Measurements from ENCODE around the gene TFAP2A. TPM values are rescaled to one million over a fixed set of nuclear protein-coding genes. Genes with fewer than 3 reads are reported as not detected.

Gene TFAP2A
- total RNA-seq, 1 donor from 2014 or later, result 0.39 TPM

DNA sequence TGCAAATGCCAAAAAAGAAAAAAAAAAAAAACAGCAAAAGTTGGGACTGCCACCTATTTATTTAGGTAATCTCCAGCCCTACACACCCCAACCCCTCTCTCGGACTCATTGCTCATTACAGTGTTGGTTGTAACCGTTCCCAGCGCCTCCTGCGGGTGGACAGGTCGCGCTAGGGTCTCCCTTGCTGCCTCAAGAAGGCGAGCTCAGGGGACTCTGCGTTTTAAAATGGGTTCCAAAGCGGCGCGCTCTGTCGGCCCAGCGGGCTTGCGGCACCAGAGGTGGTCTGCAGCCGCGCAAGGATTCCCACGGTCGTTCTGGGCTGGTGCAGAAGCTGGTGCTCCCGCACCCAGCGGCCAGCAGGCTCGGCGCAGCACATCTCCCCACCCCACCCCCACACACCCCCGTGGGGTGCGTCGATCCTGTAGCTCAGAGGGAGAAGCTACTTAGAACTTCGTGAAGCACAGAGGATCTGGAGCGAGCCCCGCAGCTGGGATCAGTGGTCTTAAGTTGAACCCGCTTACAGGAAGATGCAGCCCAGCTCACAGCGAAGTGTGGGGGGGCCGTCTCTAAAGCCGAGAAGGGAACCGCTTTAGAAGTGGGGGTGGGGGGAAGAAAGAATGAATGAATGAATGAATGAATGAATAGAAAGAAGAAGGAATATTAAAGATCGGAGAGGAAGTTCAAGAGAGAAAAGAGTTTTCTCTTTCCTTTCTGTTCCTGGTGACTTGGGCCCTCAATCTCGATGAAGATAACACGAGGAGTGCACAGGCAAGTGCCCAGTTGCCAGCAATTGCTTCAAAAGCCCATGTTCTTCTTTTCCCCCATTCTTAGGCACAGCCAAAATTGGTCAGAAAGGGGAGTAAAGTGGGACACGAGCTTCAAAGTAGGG, 780 bp downstream of the TFAP2A start:
- peaks cover 4% of the 10 kb centered on the region for H3K9me3 Mint-ChIP-seq
- peaks cover 87% of the 10 kb centered on the region for H3K27me3 Mint-ChIP-seq (ENCODE audit: insufficient read depth, low read depth)
- no peak overlapping the region for H2AFZ ChIP-seq (replicated peaks)
- peak overlapping the region; percentile 82 for H3K4me3 Mint-ChIP-seq
- DNase-seq (ENCODE audit: low spot score), result peak; percentile 78
- H3K9me3 ChIP-seq (ENCODE audit: low read depth), result no peaks in the 10 kb centered on the region
- H3K36me3 Mint-ChIP-seq, result no peaks in the 10 kb centered on the region
- no peaks in the 10 kb centered on the region for H3K79me2 ChIP-seq (ENCODE audit: low read depth)
- H3K27ac ChIP-seq, result no peak overlapping the region
- H3K27ac Mint-ChIP-seq, result no peak overlapping the region
- H3F3A ChIP-seq (ENCODE audit: low read depth), result peaks cover 50% of the 10 kb centered on the region
- TF ChIP-seq EZH2phosphoT487 (IDR thresholded peaks at IDR 0.05) (peak; percentile 69), EZH2 (IDR thresholded peaks at IDR 0.05) (peak; percentile 84), CTCF (IDR thresholded peaks at IDR 0.05) (peak; percentile 44)
- peak overlapping the region; percentile 57 for H3K4me3 ChIP-seq
- H3K4me2 ChIP-seq, result peak overlapping the region; percentile 91
- H3K4me1 Mint-ChIP-seq, result peaks cover 54% of the 10 kb centered on the region
- peaks cover 59% of the 10 kb centered on the region for H3K4me1 ChIP-seq
- H3K27me3 ChIP-seq, result peaks cover 100% of the 10 kb centered on the region
- H3K36me3 ChIP-seq, result no peaks in the 10 kb centered on the region
- peaks cover 88% of the 10 kb centered on the region for H4K20me1 ChIP-seq (ENCODE audit: low read depth)
- no peak overlapping the region for H3K9ac ChIP-seq

DNA sequence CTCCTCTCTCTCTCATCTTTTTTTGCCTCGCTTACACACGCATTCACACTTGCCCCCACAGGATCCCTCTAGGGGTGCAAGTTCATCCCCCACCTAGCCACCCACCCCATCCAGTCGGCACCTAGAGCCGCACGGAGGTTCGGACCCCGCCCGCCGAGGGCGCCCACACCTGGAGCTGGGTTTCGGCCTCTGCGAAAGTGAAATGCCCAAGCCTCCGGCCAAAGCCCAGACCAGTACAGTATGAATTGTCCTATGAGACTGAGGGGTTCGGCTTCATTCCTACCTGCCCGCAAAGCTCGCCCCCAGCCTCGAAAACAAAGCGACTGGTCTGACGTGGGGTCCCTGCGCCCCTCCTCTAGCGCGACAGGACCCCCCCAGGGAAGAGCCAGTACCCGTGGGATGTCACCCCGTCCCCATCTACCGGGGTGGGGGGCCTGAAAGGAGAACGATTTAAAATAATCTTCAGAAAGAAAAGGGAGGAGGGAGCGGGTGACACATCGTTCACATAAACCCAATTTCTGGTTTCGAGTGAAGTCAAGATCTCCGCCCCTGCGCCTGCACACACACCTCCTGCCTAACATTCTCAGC, 1.5 kb downstream of the TFAP2A start:
- H3K36me3 Mint-ChIP-seq, result no peaks in the 10 kb centered on the region
- Histone ChIP-seq H3K9ac (no peak overlapping the region), H3K4me3 (peak overlapping the region; percentile 57), H3K4me2 (peak overlapping the region; percentile 91), H3F3A (ENCODE audit: low read depth) (peaks cover 46% of the 10 kb centered on the region), H2AFZ (replicated peaks) (no peak overlapping the region), H4K20me1 (ENCODE audit: low read depth) (peaks cover 88% of the 10 kb centered on the region), H3K27me3 (peaks cover 100% of the 10 kb centered on the region), H3K36me3 (no peaks in the 10 kb centered on the region), H3K9me3 (ENCODE audit: low read depth) (no peaks in the 10 kb centered on the region), H3K79me2 (ENCODE audit: low read depth) (no peaks in the 10 kb centered on the region), H3K27ac (no peak overlapping the region), H3K4me1 (peaks cover 58% of the 10 kb centered on the region)
- peak overlapping the region; percentile 82 for H3K4me3 Mint-ChIP-seq
- peak; percentile 14 for DNase-seq (ENCODE audit: low spot score)
- H3K9me3 Mint-ChIP-seq, result peaks cover 4% of the 10 kb centered on the region
- no peak overlapping the region for H3K27ac Mint-ChIP-seq
- peaks cover 54% of the 10 kb centered on the region for H3K4me1 Mint-ChIP-seq
- H3K27me3 Mint-ChIP-seq (ENCODE audit: insufficient read depth, low read depth), result peaks cover 89% of the 10 kb centered on the region
- peak; percentile 96 for TF ChIP-seq EZH2phosphoT487 (IDR thresholded peaks at IDR 0.05)
- TF ChIP-seq EZH2 (IDR thresholded peaks at IDR 0.05), result peak; percentile 99
- TF ChIP-seq CTCF (IDR thresholded peaks at IDR 0.05), result no peak

- H4K20me1 ChIP-seq (ENCODE audit: low read depth), result peaks cover 88% of the 10 kb centered on the region
- H2AFZ ChIP-seq (replicated peaks), result peak overlapping the region; percentile 77
- H3K27ac ChIP-seq, result no peak overlapping the region
- peak; percentile 70 for DNase-seq (ENCODE audit: low spot score)
- H3F3A ChIP-seq (ENCODE audit: low read depth), result peaks cover 39% of the 10 kb centered on the region
- peaks cover 100% of the 10 kb centered on the region for H3K27me3 ChIP-seq
- Mint-ChIP-seq H3K4me1 (peaks cover 50% of the 10 kb centered on the region), H3K36me3 (no peaks in the 10 kb centered on the region), H3K4me3 (peak overlapping the region; percentile 87), H3K9me3 (peaks cover 4% of the 10 kb centered on the region), H3K27ac (no peak overlapping the region), H3K27me3 (ENCODE audit: insufficient read depth, low read depth) (peaks cover 89% of the 10 kb centered on the region)
- H3K9me3 ChIP-seq (ENCODE audit: low read depth), result no peaks in the 10 kb centered on the region
- peak overlapping the region; percentile 91 for H3K4me2 ChIP-seq
- peaks cover 57% of the 10 kb centered on the region for H3K4me1 ChIP-seq
- TF ChIP-seq CTCF (IDR thresholded peaks at IDR 0.05), result no peak
- no peaks in the 10 kb centered on the region for H3K79me2 ChIP-seq (ENCODE audit: low read depth)
- no peaks in the 10 kb centered on the region for H3K36me3 ChIP-seq
- H3K9ac ChIP-seq, result no peak overlapping the region
- peak overlapping the region; percentile 57 for H3K4me3 ChIP-seq
Observed at GRCh38 chr6:10412461-10413261, 2.2 kb downstream of the TFAP2A start.

Measured in neural progenitor cell (in vitro differentiated cells).